Erythroblast (primary cell): ENCODE data around the gene SLC20A1.

Experiments
- GATA1 ChIP-seq: IDR thresholded peaks from 2 replicates; pipeline ENCODE4 v1.6.1; 2011; ENCODE audit warnings: low read depth, mild to moderate bottlenecking, control low read depth, low read length, moderate library complexity
- POLR2A ChIP-seq: IDR thresholded peaks from 2 replicates; pipeline ENCODE4 v1.6.1; 2011; ENCODE audit warnings: mild to moderate bottlenecking, low read length

DNA sequence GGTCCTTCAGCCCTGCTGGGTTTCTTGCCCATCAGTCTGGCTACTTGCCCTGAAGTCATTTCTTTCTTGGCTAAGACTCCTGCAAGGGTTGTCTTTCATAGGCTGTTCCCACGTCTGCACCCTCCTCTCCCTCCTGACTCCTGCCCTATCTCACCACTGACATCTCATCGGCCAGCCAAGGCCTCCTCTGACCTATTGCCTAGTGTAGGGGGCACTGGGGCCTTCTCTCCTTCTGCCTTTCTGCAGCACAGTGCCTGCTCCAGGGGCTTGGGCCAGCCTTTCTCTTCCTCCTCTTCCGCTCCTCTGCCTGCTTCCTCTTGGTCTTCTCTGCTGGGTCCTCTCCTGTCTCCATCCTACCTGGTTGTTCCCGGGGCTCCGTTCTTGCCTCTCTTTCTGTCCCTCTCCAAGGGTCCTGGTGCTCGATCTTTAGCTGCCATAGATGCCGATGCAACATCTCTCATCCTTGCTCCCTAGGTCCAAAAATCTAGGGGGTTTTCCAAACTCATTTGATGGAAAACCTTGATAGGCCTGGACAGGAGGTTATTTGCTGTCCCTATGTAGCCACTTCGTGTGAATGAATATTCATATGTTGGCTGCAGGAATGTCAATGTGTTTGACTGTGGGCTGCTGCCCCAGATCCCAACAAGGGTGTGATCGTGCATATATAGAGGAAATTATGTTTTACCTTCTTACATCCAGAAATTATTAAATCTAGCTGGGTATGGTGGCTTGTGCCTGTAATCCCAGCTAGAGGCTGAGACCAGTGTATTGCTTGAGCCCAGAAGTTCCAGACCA lies 65.4 kb downstream of the SLC20A1 start:
- TF ChIP-seq POLR2A (no peak), GATA1 (no peak)
